ENCODE measurements around the gene TRIM41. TPM values are rescaled to one million over a fixed set of nuclear protein-coding genes. Genes with fewer than 3 reads are reported as not detected.

Gene TRIM41
- polyA plus RNA-seq, 1 of the 3 experiments (the other 2 are of a cell fraction) = 35.9 TPM

DNA sequence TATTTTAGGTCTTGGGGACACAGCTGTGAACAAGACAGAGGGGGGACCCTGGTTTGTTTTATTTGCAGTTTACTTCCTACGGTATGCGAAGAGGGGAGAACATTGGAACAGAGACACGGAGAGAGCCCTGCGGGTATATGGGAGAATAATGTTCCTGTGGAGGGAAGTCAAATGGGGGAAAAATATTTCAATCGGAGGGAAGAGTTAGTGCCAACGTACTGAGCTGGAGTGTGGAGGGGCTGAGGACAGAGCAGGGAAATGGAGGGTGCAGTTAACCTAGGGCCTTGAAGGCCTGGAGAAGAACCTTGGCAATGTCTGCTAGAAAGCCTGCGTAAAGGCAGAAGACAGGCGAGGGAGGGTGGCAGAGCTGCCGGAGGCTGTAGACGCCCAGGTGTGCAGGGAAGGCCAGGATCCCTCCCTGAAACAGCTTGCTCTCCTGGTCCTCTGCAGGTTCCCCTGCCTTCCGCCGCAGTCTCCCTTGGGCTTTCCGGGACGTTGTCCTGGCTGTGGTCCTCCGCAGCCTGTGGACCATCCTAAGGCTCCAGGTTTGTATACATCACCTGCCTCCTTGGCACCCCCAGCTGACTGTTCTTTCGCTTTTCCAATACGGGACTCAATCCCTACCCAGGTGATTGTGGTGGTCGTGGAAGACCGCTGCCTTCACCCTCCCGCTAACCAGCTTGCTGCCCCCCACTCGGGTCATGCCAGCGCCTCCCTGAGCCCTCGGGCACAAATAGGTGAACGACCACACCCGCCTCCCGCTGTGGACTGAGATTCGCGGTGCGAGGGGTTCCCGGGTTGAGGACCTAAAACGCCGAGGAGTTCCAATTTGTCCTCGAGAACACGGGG is 22.6 kb downstream of the TRIM41 start:
- Histone ChIP-seq H3K4me3 (ENCODE audit: low read depth in 2 of 2, low read length in 1 of 2) (peak overlapping the region; percentile 85 to 89), H3K79me2 (ENCODE audit: insufficient read depth) (peaks cover 81% of the 10 kb centered on the region), H3K9ac (peak overlapping the region; percentile 98), H3K4me1 (ENCODE audit: control insufficient read depth in 1 of 2, insufficient read depth in 2 of 2, low read depth in 1 of 2, low read length in 1 of 2) (peaks cover 22 to 35% of the 10 kb centered on the region in 2 experiments; a peak in 3 of 4 replicates), H3K27me3 (ENCODE audit: insufficient read depth) (no peaks in the 10 kb centered on the region), H4K20me1 (ENCODE audit: insufficient read depth) (peaks cover 54% of the 10 kb centered on the region), H3K36me3 (replicated peaks in 1 of 2; ENCODE audit: control insufficient read depth in 1 of 2, insufficient read depth in 2 of 2, low read length in 1 of 2) (peaks cover 10 to 38% of the 10 kb centered on the region in 2 experiments), H3F3A (replicated peaks; ENCODE audit: insufficient read depth) (peaks cover 45% of the 10 kb centered on the region), H2AFZ (ENCODE audit: low read depth) (peak overlapping the region; percentile 64), H3K27ac (ENCODE audit: low read depth in 2 of 2, low read length in 1 of 2) (peak overlapping the region; percentile 91 to 96), H3K9me3 (no peaks in the 10 kb centered on the region), H3K4me2 (peak overlapping the region; percentile 96), H3K9me2 (no peaks in the 10 kb centered on the region)
- CTCF ChIA-PET = interaction anchor here (0.7 to 1.8 kb wide), 3 partner anchors 11 to 62 kb away, joined by 3 to 6 read pairs (median 4); no protein-coding TSS in a partner anchor
- 41% methylated on average over 20 of the region's 34 CpGs for WGBS (ENCODE audit: low lambda C conversion rate)
- TF ChIP-seq RXRA (IDR thresholded peaks at IDR 0.05; ENCODE audit: borderline replicate concordance, low read depth) (no peak), PBX3 (IDR thresholded peaks at IDR 0.05) (no peak), NRF1 (IDR thresholded peaks at IDR 0.05; ENCODE audit: low read depth, low read length) (no peak), RCOR1 (IDR thresholded peaks at IDR 0.05; ENCODE audit: low read length) (no peak), TCF12 (IDR thresholded peaks at IDR 0.05) (no peak), GATA2 (CRISPR knock-in tag; IDR thresholded peaks at IDR 0.05) (no peak), RFX5 (IDR thresholded peaks at IDR 0.05; ENCODE audit: low read length) (no peak), CHD2 (IDR thresholded peaks at IDR 0.05; ENCODE audit: low read length, partially characterized antibody) (no peak), YY1 (IDR thresholded peaks at IDR 0.05; ENCODE audit: low read depth) (no peak), TEAD4 (IDR thresholded peaks at IDR 0.05; ENCODE audit: borderline replicate concordance, insufficient read depth) (no peak), RAD21 (IDR thresholded peaks at IDR 0.05; ENCODE audit: low read length) (no peak), GABPA (IDR thresholded peaks at IDR 0.05; ENCODE audit: low read depth) (no peak)
- TF ChIP-seq, protein P1, sequence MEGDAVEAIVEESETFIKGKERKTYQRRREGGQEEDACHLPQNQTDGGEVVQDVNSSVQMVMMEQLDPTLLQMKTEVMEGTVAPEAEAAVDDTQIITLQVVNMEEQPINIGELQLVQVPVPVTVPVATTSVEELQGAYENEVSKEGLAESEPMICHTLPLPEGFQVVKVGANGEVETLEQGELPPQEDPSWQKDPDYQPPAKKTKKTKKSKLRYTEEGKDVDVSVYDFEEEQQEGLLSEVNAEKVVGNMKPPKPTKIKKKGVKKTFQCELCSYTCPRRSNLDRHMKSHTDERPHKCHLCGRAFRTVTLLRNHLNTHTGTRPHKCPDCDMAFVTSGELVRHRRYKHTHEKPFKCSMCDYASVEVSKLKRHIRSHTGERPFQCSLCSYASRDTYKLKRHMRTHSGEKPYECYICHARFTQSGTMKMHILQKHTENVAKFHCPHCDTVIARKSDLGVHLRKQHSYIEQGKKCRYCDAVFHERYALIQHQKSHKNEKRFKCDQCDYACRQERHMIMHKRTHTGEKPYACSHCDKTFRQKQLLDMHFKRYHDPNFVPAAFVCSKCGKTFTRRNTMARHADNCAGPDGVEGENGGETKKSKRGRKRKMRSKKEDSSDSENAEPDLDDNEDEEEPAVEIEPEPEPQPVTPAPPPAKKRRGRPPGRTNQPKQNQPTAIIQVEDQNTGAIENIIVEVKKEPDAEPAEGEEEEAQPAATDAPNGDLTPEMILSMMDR (IDR thresholded peaks at IDR 0.05) = no peak
- DNase-seq = peak; percentile 33
- POLR2A ChIA-PET = interaction anchor here (1.5 to 2.1 kb wide), 2 partner anchors 11 to 22 kb away, joined by 7 to 9 read pairs; no protein-coding TSS in a partner anchor
